HG03575 (cell line): ENCODE results near the gene ABHD16B.

ENCODE experiments used
- ATAC-seq: cut with Tn5 transposase; IDR thresholded peaks from one replicate; pipeline ENCODE4 v1.9.1; 2021; ENCODE audit not compliant: unreplicated experiment, insufficient number of reproducible peaks, low FRiP score; ENCODE audit errors: extremely low read depth

The ABHD16B gene

GRCh38 chr20:63890201-63890576, 28.9 kb downstream of the ABHD16B start:
- ATAC-seq = no peak

GRCh38 chr20:63890616-63891015, 29.3 kb downstream of the ABHD16B start:
- ATAC-seq = no peak

DNA sequence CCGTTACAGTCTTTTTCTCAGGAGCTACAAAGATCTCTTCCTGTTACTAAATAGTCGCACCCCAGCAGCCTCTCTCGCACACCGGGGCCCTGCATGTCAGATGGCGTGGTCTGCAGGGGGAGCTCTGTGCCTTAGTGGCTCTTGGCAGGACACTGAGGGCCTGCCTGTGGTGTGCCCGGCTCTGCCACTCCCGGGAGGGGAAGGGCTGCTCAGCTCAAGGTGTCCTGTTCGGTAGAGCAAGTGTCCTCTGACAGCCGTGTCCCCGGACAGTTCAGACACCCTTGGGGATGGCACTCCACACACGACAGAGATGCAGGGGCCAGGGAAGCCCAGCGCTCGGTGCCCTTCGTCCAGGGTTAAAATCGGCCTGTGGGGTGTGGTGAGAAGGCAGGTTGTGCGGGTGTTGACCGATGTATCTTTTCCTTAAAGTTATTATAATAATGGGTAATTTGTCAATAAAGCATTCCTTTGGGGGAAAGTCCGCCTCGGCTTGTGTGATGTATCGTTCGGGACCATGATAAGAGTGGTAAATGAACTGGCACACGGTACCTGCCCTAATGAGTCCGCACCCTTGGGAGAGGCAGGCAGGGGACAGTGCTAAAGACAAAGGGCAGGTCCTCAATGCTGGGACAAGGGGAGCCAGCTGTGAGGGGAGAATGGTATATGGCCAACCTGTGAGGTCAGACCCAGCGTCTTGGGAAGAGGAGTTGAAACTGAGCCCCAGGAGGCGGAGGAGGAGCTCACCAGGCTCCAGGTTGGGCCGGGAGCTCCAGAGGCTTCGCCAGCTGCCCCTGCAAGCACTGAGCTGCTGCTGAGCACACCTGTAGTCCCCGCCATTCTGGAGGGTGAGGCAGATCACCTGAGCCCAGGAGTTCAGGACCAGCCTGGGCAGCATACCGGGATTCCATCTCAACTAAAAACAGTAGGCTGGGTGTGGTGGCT, 30.0 kb downstream of the ABHD16B start:
- ATAC-seq = no peak

DNA sequence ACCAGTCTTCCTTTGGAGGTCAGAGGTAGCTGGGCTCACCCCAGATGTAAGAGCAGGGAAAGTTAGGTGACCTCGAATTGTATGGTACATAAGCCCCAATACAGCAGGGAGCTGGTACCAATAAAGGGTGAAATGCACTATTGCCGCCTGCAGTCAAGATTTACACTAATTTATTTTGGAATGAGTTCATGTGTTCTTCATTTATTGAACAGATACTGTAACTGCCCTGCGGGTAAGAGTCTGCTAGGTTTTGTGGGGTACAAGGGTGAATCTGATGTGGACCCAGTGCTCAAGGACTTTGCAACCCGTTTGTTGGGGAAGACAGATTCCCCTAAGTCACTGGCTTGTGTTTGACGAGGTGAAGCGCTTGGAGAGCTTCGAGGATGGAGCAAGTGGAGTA, 31.1 kb downstream of the ABHD16B start:
- no peak for ATAC-seq

DNA sequence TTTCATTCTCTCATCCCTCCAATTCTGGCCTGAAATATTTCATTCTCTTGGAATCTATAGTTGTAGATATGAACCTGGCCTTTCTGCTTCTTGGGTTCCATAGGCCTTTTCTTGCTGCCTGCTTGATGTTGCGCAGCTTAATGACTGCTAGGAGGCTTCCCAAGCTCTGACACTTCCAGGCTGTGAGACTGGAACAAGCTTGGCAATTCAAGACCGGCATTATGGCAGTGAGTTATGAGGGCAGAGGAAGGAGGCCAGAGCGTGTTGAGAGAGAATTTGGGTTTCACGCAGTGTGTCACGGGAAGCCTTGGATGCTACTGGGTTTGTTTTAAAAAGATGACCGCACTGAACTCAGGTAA, 32.7 kb downstream of the ABHD16B start:
- no peak for ATAC-seq

- no peak for ATAC-seq
Measured at GRCh38 chr20:63894358-63895201, 33.3 kb downstream of the ABHD16B start, which contains the start of gene DNAJC5. DNAJC5 (plus strand) TSS chr20:63895126; CDS start chr20:63928346, 33,220 bp downstream.

GRCh38 chr20:63895202-63895951, 34.1 kb downstream of the ABHD16B start:
- no peak for ATAC-seq

DNA sequence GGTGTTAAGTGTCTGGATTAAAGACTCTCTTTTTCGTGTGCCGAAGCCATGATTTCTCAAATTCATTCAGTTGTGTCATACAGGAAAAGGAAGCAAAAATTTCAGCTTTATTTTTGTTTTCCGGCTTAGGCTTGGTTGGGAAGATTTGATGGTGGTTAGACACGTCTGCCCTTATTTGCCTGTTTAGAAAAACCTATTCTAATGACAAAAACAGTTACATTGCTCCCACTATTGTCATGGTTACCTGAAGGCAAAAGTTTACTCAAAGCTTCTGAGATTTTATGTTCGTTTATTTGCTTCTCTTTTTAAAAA, 34.6 kb downstream of the ABHD16B start:
- ATAC-seq = no peak

- no peak for ATAC-seq
Measured at GRCh38 chr20:63896264-63897105, 35.2 kb downstream of the ABHD16B start.

DNA sequence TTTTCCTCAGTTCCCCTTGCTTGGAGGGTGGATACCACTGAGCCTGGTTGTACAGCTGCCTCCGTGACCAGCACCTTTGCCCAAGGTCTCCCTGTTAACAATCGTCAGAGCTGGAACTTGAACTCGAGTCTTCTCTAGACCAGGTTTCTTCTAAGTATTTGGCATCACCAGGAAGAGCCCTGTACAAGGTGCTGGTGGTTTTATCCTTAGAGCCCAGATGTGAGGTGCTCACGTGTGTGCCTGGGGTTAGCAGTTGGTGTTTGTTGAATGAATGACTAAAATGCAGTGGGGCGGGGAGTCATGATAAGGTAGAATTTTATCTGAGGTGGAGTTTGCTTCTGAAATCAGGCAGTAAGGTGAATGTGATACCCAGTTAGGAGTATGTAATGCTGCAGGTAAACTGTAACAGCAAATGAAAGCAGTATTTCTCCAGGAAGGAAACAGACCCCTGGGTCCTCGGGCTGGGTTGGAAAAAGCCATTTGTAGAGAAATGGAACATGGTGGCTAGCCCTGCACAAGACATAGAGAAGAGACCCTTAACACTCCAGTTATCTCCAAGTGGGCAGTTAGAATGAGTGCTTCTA, 36.8 kb downstream of the ABHD16B start:
- ATAC-seq = no peak

DNA sequence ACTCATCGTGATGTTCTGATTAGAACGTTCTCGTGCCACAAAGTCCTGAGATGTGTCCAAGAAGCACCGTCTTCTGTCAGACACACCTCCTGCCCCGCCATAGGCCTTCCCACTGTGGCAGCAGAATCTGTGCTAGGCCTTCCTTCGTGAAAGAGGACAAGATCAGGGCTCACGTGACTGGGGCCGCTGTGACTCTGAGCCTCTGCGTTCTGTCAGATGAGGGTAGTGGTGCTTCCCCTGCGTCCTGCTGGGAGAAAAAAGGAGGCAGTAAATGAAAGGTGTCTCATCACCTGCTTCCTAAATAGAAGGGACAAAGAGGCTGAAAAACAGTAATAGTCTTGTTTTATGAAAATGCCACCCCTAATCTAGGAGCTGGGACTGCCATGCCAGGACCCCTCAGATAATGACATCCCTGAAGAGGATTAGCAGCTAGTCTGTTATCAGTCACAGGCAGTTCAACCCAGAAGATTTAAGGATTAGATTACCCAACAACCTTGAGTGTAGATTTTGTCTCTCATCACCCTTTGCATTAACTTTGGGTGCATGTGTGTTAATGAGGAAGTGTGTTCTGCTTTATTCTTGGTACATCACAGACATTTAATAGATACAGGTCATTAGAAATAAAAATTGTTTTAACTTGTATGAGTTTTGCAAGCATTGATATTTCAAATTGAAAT, 37.7 kb downstream of the ABHD16B start:
- no peak for ATAC-seq

DNA sequence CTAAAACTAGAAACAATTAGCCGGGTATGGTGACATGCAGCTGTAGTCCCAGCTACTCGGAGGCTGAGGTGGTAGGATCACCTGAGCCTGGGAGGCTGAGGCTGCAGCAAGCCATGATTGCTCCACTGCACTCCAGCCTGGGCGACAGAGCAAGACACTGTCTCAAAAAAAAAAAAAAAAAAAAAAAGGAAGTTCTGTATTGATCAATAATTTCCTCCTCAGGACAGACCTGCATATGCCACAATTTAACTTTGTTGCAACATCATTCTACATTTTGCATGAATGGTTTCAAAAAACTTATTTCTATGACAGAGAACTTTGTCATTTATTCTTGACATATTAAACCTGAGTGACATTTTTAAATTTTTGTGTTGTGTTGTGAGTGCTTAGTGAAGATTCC, 39.1 kb downstream of the ABHD16B start:
- ATAC-seq = no peak

GRCh38 chr20:63903796-63904561, 42.7 kb downstream of the ABHD16B start:
- ATAC-seq = no peak

GRCh38 chr20:63908008-63908682, 46.8 kb downstream of the ABHD16B start:
- no peak for ATAC-seq

GRCh38 chr20:63911176-63911575, 49.9 kb downstream of the ABHD16B start:
- ATAC-seq = no peak
